Stimulated activated CD8-positive, alpha-beta memory T cell treated with anti-CD3 and anti-CD28 coated beads, Interleukin-7, amount 100 ng/mL, for 24 hours (primary cell): Measurements from ENCODE around the gene LIF.
A peak's percentile ranks its signal among the peaks of the same experiment; 100 is the strongest.

Experiments used
- DNase-seq: peaks from one replicate; pipeline ENCODE4 v3.0.0-alpha.2; 2020; ENCODE audit warnings: low read depth

LIF gene

GRCh38 chr22:30262917-30263741 is 16.6 kb upstream of the LIF start:
- peak; percentile 73 for DNase-seq

GRCh38 chr22:30262112-30262511 is 15.6 kb upstream of the LIF start:
- DNase-seq: no peak

- no peak for DNase-seq
Measured at GRCh38 chr22:30261134-30261533, 14.6 kb upstream of the LIF start.

- no peak for DNase-seq
Measured at GRCh38 chr22:30260682-30261081, 14.1 kb upstream of the LIF start.

- no peak for DNase-seq
Measured at GRCh38 chr22:30260276-30260675, 13.7 kb upstream of the LIF start.

GRCh38 chr22:30254314-30254713 is 7.8 kb upstream of the LIF start:
- DNase-seq: no peak

GRCh38 chr22:30253205-30253852 is 6.8 kb upstream of the LIF start:
- DNase-seq: no peak

- no peak for DNase-seq
Measured at GRCh38 chr22:30252411-30253204, 6.0 kb upstream of the LIF start.

GRCh38 chr22:30251711-30252110 is 5.2 kb upstream of the LIF start:
- no peak for DNase-seq

- no peak for DNase-seq
Measured at GRCh38 chr22:30250661-30251267, 4.2 kb upstream of the LIF start.

- DNase-seq: no peak
Measured at GRCh38 chr22:30250039-30250565, 3.5 kb upstream of the LIF start.

GRCh38 chr22:30249049-30250038 is 2.8 kb upstream of the LIF start:
- no peak for DNase-seq

- no peak for DNase-seq
Measured at GRCh38 chr22:30248484-30248883, 1.9 kb upstream of the LIF start.

- no peak for DNase-seq
Measured at GRCh38 chr22:30247974-30248373, 1.4 kb upstream of the LIF start.

GRCh38 chr22:30247561-30247960 is 1.0 kb upstream of the LIF start:
- no peak for DNase-seq

- DNase-seq: no peak
Measured at GRCh38 chr22:30246814-30247376, 336 bp upstream of the LIF start.

- DNase-seq: no peak
Measured at GRCh38 chr22:30245181-30245984, 1.2 kb downstream of the LIF start.

GRCh38 chr22:30244641-30245040 is 1.9 kb downstream of the LIF start:
- no peak for DNase-seq

- no peak for DNase-seq
Measured at GRCh38 chr22:30244066-30244465, 2.5 kb downstream of the LIF start.

GRCh38 chr22:30243661-30244060 is 2.9 kb downstream of the LIF start:
- DNase-seq: no peak
